Measurements from ENCODE around the gene WDR38. TPM values are rescaled to one million over a fixed set of nuclear protein-coding genes. Genes with fewer than 3 reads are reported as not detected.

The WDR38 gene
- total RNA-seq, 1 experiment from 2014 or later: not detected

- DNase-seq (ENCODE audit: low read depth, low spot score) (no peak), ATAC-seq (no peak)
- intact Hi-C loops (cut with micrococcal nuclease; ENCODE audit: unreplicated experiment): no loop called here
- peaks cover 30% of the 10 kb centered on the region for H3K4me1 ChIP-seq (ENCODE audit: control insufficient read depth, insufficient read depth, low read length)
- peak overlapping the region; percentile 79 to 90 for H3K4me3 ChIP-seq (ENCODE audit: low read depth in 2 of 2, low read length in 2 of 2)
- no peaks in the 10 kb centered on the region for H3K27me3 ChIP-seq (ENCODE audit: control insufficient read depth, insufficient read depth, low read length)
- BruUV-seq (replicated peaks): TSS peak; percentile 74
- ChIA-PET CTCF (interaction anchor here (0.7 to 1.7 kb wide), 2 partner anchors 22 to 86 kb away, joined by 3 to 4 read pairs; no protein-coding TSS in a partner anchor), POLR2A (no interaction called here)
- H3K27ac ChIP-seq (ENCODE audit: low read length): peak overlapping the region; percentile 90
- in situ Hi-C loops (cut with HindIII; ENCODE audit: low pct_unique_long_range_greater_than_20kb, low sequenced_read_pairs): no loop called here
- H3K9me3 ChIP-seq (ENCODE audit: control insufficient read depth, insufficient read depth, low read depth, low read length): no peaks in the 10 kb centered on the region
- peaks cover 6% of the 10 kb centered on the region for H3K36me3 ChIP-seq (ENCODE audit: control insufficient read depth, insufficient read depth, low read length)
- TF ChIP-seq POLR2AphosphoS5 (IDR thresholded peaks at IDR 0.05; ENCODE audit: low read depth, low read length) (peak; percentile 19; the same call in 1 of the 2 replicates), CTCF (IDR thresholded peaks at IDR 0.05) (no peak)
These were observed 7.5 kb downstream of the WDR38 start for GRCh38 chr9:124860582-124861341.

- peak; percentile 59 for DNase-seq (ENCODE audit: low read depth, low spot score)
- peak within 1 kb of the TSS; percentile 79 to 90 for H3K4me3 ChIP-seq (ENCODE audit: low read depth in 2 of 2, low read length in 2 of 2)
- no peaks in the 10 kb centered on the region for H3K27me3 ChIP-seq (ENCODE audit: control insufficient read depth, insufficient read depth, low read length)
- intact Hi-C loops (cut with micrococcal nuclease; ENCODE audit: unreplicated experiment): no loop called here
- ChIA-PET POLR2A (interaction anchor here (0.9 kb wide), 1 partner anchor 82 kb away, joined by 7 read pairs; no protein-coding TSS in a partner anchor), CTCF (interaction anchor here (0.6 to 1.7 kb wide), 3 partner anchors 22 to 89 kb away, joined by 3 to 5 read pairs (median 4); no protein-coding TSS in a partner anchor)
- no peaks in the 10 kb centered on the region for H3K9me3 ChIP-seq (ENCODE audit: control insufficient read depth, insufficient read depth, low read depth, low read length)
- no TSS peak for BruUV-seq (replicated peaks)
- TF ChIP-seq SIN3A (IDR thresholded peaks at IDR 0.05; ENCODE audit: borderline replicate concordance, insufficient read depth, low read depth, low read length) (peak; percentile 25; the same call in 1 of the 2 replicates), TCF7L2 (IDR thresholded peaks at IDR 0.05; ENCODE audit: low read depth, low read length) (no peak; the same call in 1 of the 2 replicates), CTCF (IDR thresholded peaks at IDR 0.05) (no peak; the same call in 1 of the 2 replicates), POLR2AphosphoS5 (IDR thresholded peaks at IDR 0.05; ENCODE audit: low read depth, low read length) (peak; percentile 89), REST (IDR thresholded peaks at IDR 0.05; ENCODE audit: insufficient read depth in 1 of 2, low read depth in 2 of 2, low read length in 1 of 2) (0 out of 4 replicates have a peak, but pooled peaks of 1 of the 2 experiments have one; percentile 13)
- peaks cover 30% of the 10 kb centered on the region for H3K4me1 ChIP-seq (ENCODE audit: control insufficient read depth, insufficient read depth, low read length)
- in situ Hi-C loops (cut with HindIII; ENCODE audit: low pct_unique_long_range_greater_than_20kb, low sequenced_read_pairs): no loop called here
- H3K27ac ChIP-seq (ENCODE audit: low read length): peak within 1 kb of the TSS; percentile 90
- peaks cover 6% of the 10 kb centered on the region for H3K36me3 ChIP-seq (ENCODE audit: control insufficient read depth, insufficient read depth, low read length)
- ATAC-seq: peak; percentile 96
These were observed 8.3 kb downstream of the WDR38 start, which contains the start of the genes ARPC5L and RPL35 for GRCh38 chr9:124861342-124862229. Gene ARPC5L, plus strand, starts transcription at chr9:124862130. Its CDS starts 7,161 bp downstream, at chr9:124869291. Gene RPL35, minus strand, starts transcription at chr9:124861957. Its CDS starts 45 bp downstream, at chr9:124861912.

Data from Panc1 (cell line).